HepG2 (cell line): Measurements from ENCODE around the gene TAF8. TPM values are rescaled to one million over a fixed set of nuclear protein-coding genes. Genes with fewer than 3 reads are reported as not detected.

Experiments
- AHDC1 ChIP-seq: sonication (generic); formaldehyde crosslinking; IDR thresholded peaks from 2 replicates; pipeline ENCODE4 v1.5.1; 2020; ENCODE audit warnings: mild to moderate bottlenecking, missing genetic modification reagents, borderline replicate concordance
- CEBPG ChIP-seq: IDR thresholded peaks from 2 replicates; pipeline ENCODE4 v1.6.1; 2016
- DPF2 ChIP-seq: sonication (generic); formaldehyde crosslinking; IDR thresholded peaks from 2 replicates; pipeline ENCODE4 v1.4.0; 2020; ENCODE audit warnings: mild to moderate bottlenecking, low read depth, missing genetic modification reagents, borderline replicate concordance
- FOXJ3 ChIP-seq: sonication (generic); formaldehyde crosslinking; IDR thresholded peaks from 2 replicates; pipeline ENCODE4 v1.4.0; 2020; ENCODE audit warnings: missing genetic modification reagents, mild to moderate bottlenecking, borderline replicate concordance
- KAT2B ChIP-seq: fragments of 150-350 bp; IDR thresholded peaks from 2 replicates; pipeline ENCODE4 v1.6.1; 2014; ENCODE audit warnings: low read depth, low read length, borderline replicate concordance
- MATR3 ChIP-seq: sonication (generic); formaldehyde crosslinking; IDR thresholded peaks from 2 replicates; pipeline ENCODE4 v1.4.0; 2020; ENCODE audit warnings: missing genetic modification reagents
- ONECUT2 ChIP-seq: sonication (generic); formaldehyde crosslinking; IDR thresholded peaks from 2 replicates; pipeline ENCODE4 v1.4.0; 2020; ENCODE audit warnings: missing genetic modification reagents
- PAXIP1 ChIP-seq: sonication (generic); formaldehyde crosslinking; conservative IDR thresholded peaks from 2 replicates; pipeline ENCODE4 v1.4.0; 2020; ENCODE audit warnings: mild to moderate bottlenecking, missing genetic modification reagents, moderate library complexity
- SKI ChIP-seq: fragments of 450-650 bp; IDR thresholded peaks from one replicate; pipeline ENCODE4 v1.6.1; 2018; ENCODE audit warnings: mild to moderate bottlenecking; ENCODE audit not compliant: partially characterized antibody
- YEATS2 ChIP-seq: sonication (generic); formaldehyde crosslinking; IDR thresholded peaks from 2 replicates; pipeline ENCODE4 v1.4.0; 2020; ENCODE audit warnings: missing genetic modification reagents, borderline replicate concordance
- ZBED4 ChIP-seq: sonication (generic); formaldehyde crosslinking; IDR thresholded peaks from 2 replicates; pipeline ENCODE4 v1.4.0; 2020; ENCODE audit warnings: missing genetic modification reagents, borderline replicate concordance
- ZGPAT ChIP-seq: IDR thresholded peaks from 2 replicates; pipeline ENCODE4 v1.6.1; 2016; ENCODE audit warnings: mild to moderate bottlenecking
- polyA plus RNA-seq, 8 experiments: library from polyadenylated mRNA; depleted of rRNA in 3 of 8; stranded (reverse) in 7 of 8; unstranded in 1 of 8; fragments of >200 nt; fragmentation: Illumina TruSeq in 4 of 8; extraction: Trizol in 4 of 8; gene quantifications; 2 replicates each; pipeline versions ENCODE4 v1.2.1 to v1.2.3, GENCODE V29; 2011 to 2016; ENCODE audit warnings: low read depth in 4 of 8, missing spikeins in 1 of 8, mixed read lengths in 1 of 8; ENCODE audit not compliant: insufficient read depth in 1 of 8
- total RNA-seq, 5 experiments: library from RNA; depleted of rRNA; stranded (reverse); fragments of >200 nt; fragmentation: Illumina TruSeq; extraction: Trizol; gene quantifications; 2 replicates each; pipeline ENCODE4 v1.2.3, GENCODE V29; 2016; ENCODE audit warnings: low read depth in 1 of 5
- TF ChIP-seq, protein P1 (sequence below): sonication (generic); formaldehyde crosslinking; IDR thresholded peaks from 2 replicates; pipeline ENCODE4 v1.8.0; 2022; ENCODE audit warnings: missing genetic modification reagents, mild to moderate bottlenecking, inconsistent platforms, borderline replicate concordance

Gene TAF8
- total and polyA plus RNA-seq, 2 of the 13 experiments (the other 11 are each of a cell fraction or from before 2014, with no cell fraction given), result 25.2 to 25.8 TPM

GRCh38 chr6:42110683-42111082 lies 60.4 kb downstream of the TAF8 start (continued):
- TF ChIP-seq PAXIP1 (CRISPR knock-in tag), result peak; percentile 44; the same call in 1 of the 2 replicates
- TF ChIP-seq KAT2B, result no peak
- no peak for TF ChIP-seq AHDC1 (CRISPR knock-in tag)
- no peak for TF ChIP-seq DPF2
- TF ChIP-seq YEATS2 (CRISPR knock-in tag), result no peak
- no peak for TF ChIP-seq MATR3 (CRISPR knock-in tag)
- TF ChIP-seq, protein P1, sequence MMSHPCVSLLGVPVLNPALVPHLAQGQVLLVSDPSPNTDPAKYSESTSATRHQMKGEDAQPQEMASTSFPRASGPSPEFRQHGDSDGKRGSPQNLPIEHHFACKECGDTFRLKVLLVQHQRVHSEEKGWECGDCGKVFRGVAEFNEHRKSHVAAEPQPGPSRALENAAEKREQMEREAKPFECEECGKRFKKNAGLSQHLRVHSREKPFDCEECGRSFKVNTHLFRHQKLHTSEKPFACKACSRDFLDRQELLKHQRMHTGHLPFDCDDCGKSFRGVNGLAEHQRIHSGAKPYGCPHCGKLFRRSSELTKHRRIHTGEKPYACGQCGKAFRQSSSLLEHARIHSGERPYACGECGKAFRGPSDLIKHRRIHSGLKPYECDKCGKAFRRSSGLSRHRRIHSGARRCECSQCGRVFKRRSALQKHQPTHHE (CRISPR knock-in tag), result no peak
- TF ChIP-seq SKI, result peak; percentile 67
- TF ChIP-seq ZGPAT (CRISPR knock-in tag), result 0 out of 2 replicates have a peak, but pooled peaks have one; percentile 19
- 0 out of 2 replicates have a peak, but pooled peaks have one; percentile 8 for TF ChIP-seq ONECUT2 (CRISPR knock-in tag)
- TF ChIP-seq ZBED4 (CRISPR knock-in tag), result no peak
- TF ChIP-seq FOXJ3, result no peak
- TF ChIP-seq CEBPG (CRISPR knock-in tag), result 0 out of 2 replicates have a peak, but pooled peaks have one; percentile 10
